Measurements from ENCODE around the gene NRXN3. TPM values are rescaled to one million over a fixed set of nuclear protein-coding genes. Genes with fewer than 3 reads are reported as not detected.

The NRXN3 gene
- total RNA-seq, 1 experiment from 2014 or later = not detected

DNA sequence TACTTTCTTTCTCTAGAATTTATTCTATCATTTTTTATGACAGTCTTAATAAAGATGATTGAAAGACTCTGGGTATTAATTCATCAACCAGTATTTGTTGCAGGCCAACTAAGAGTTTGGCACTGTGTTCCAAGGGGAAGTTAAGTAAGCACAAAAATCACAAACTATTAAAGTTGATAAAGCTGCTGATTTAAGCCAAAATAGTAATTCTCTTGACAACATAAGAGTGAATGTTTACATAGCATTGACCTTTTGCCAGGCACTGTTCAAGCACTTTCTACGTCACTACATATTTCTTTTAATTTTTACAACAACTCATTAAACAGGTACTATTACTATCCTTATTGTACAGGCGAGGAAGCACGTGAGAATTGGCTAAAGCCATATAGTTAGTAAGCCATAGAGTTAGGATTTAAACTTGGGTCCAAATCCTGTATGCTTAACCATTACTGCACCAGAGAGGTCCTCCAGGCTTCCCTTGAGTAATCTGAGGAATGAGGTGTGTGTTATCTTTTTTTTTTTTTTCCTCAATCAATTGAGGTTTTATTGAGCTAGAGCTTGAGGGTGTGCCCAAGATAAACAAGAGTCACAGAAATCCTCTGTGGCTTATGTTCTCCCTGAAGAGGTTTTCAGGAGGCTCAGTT is 1031.5 kb downstream of the NRXN3 start:
- POLR2A ChIA-PET (ENCODE audit: unreplicated experiment) = no interaction called here
- CTCF ChIA-PET = no interaction called here
- H4K20me1 ChIP-seq (ENCODE audit: insufficient read depth) = no peaks in the 10 kb centered on the region
- DNase-seq = no peak
- H3K9me3 ChIP-seq (ENCODE audit: insufficient read depth, low read depth) = no peaks in the 10 kb centered on the region
- H3K4me3 ChIP-seq = no peak overlapping the region
- intact Hi-C loops (cut with micrococcal nuclease; ENCODE audit: unreplicated experiment) = no loop called here
- no peaks in the 10 kb centered on the region for H3K27me3 ChIP-seq (ENCODE audit: insufficient read depth, low read depth)
- H3K36me3 ChIP-seq (ENCODE audit: low read depth) = no peaks in the 10 kb centered on the region
- BruUV-seq (replicated peaks) = no TSS peak
- no peaks in the 10 kb centered on the region for H3F3A ChIP-seq (ENCODE audit: insufficient read depth, low read depth)
- no peaks in the 10 kb centered on the region for H3K9me2 ChIP-seq (ENCODE audit: insufficient read depth)
- no peak for TF ChIP-seq EZH2 (IDR thresholded peaks at IDR 0.05; ENCODE audit: low read depth)
- TF ChIP-seq, protein P1, sequence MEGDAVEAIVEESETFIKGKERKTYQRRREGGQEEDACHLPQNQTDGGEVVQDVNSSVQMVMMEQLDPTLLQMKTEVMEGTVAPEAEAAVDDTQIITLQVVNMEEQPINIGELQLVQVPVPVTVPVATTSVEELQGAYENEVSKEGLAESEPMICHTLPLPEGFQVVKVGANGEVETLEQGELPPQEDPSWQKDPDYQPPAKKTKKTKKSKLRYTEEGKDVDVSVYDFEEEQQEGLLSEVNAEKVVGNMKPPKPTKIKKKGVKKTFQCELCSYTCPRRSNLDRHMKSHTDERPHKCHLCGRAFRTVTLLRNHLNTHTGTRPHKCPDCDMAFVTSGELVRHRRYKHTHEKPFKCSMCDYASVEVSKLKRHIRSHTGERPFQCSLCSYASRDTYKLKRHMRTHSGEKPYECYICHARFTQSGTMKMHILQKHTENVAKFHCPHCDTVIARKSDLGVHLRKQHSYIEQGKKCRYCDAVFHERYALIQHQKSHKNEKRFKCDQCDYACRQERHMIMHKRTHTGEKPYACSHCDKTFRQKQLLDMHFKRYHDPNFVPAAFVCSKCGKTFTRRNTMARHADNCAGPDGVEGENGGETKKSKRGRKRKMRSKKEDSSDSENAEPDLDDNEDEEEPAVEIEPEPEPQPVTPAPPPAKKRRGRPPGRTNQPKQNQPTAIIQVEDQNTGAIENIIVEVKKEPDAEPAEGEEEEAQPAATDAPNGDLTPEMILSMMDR (conservative IDR thresholded peaks at IDR 0.05) = no peak
- no peaks in the 10 kb centered on the region for H3K4me1 ChIP-seq (replicated peaks; ENCODE audit: insufficient read depth)
- no peaks in the 10 kb centered on the region for H3K79me2 ChIP-seq (ENCODE audit: low read depth)
- H2AFZ ChIP-seq = no peak overlapping the region
- H3K4me2 ChIP-seq = no peak overlapping the region
- no peak overlapping the region for H3K27ac ChIP-seq

DNA sequence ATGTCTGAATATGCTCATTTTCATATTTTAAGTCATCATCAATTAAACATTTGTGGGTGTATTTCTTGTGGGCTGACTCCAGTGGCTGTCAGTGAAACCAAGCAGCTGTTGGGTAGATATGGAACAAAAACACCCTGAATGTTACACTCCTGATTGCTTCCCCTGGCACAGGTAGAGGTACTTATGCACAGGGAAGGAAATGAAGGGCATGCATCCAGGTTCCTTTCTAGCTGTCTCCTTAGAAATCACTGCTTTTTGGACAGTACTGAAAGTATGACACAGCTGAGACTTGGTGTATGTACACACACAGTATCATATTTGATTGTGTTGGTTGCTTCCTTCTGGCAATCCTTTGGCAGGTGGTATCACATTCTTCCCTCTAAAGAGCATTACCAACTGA is 1034.4 kb downstream of the NRXN3 start:
- no peaks in the 10 kb centered on the region for H4K20me1 ChIP-seq (ENCODE audit: insufficient read depth)
- H3K4me2 ChIP-seq = no peak overlapping the region
- H3K36me3 ChIP-seq (ENCODE audit: low read depth) = no peaks in the 10 kb centered on the region
- H3K79me2 ChIP-seq (ENCODE audit: low read depth) = no peaks in the 10 kb centered on the region
- POLR2A ChIA-PET (ENCODE audit: unreplicated experiment) = no interaction called here
- intact Hi-C loops (cut with micrococcal nuclease; ENCODE audit: unreplicated experiment) = no loop called here
- H3K27me3 ChIP-seq (ENCODE audit: insufficient read depth, low read depth) = no peaks in the 10 kb centered on the region
- H3K4me3 ChIP-seq = no peak overlapping the region
- no TSS peak for BruUV-seq (replicated peaks)
- no peak overlapping the region for H2AFZ ChIP-seq
- H3K27ac ChIP-seq = no peak overlapping the region
- no peak for DNase-seq
- no peak for TF ChIP-seq EZH2 (IDR thresholded peaks at IDR 0.05; ENCODE audit: low read depth)
- TF ChIP-seq, protein P1 (conservative IDR thresholded peaks at IDR 0.05) = no peak
- no peaks in the 10 kb centered on the region for H3K9me2 ChIP-seq (ENCODE audit: insufficient read depth)
- H3K4me1 ChIP-seq (replicated peaks; ENCODE audit: insufficient read depth) = no peaks in the 10 kb centered on the region
- no peaks in the 10 kb centered on the region for H3F3A ChIP-seq (ENCODE audit: insufficient read depth, low read depth)
- CTCF ChIA-PET = no interaction called here
- no peaks in the 10 kb centered on the region for H3K9me3 ChIP-seq (ENCODE audit: insufficient read depth, low read depth)

DNA sequence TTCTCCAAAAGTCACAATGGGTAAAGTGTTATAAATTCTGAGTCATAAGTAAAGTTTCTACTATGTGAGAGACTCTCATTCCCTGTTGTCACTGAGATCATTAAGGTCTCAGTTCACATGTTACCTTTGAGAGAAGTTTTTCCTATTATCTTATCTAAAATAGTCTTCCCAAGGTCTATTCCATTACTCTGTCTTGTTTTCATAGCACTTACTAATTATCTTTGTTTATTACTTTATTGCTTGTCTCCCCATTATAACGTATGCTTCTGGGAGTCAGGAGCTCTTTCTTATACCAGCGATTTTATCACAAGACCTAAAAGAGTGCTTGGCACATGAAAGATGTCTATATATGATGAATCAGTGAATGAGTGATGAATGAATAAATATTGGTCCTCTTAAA is 1039.2 kb downstream of the NRXN3 start:
- DNase-seq = no peak
- Histone ChIP-seq H3K79me2 (ENCODE audit: low read depth) (no peaks in the 10 kb centered on the region), H3K4me3 (no peak overlapping the region), H4K20me1 (ENCODE audit: insufficient read depth) (no peaks in the 10 kb centered on the region), H3K4me1 (replicated peaks; ENCODE audit: insufficient read depth) (no peaks in the 10 kb centered on the region), H3K36me3 (ENCODE audit: low read depth) (no peaks in the 10 kb centered on the region), H3K9me2 (ENCODE audit: insufficient read depth) (no peaks in the 10 kb centered on the region), H3K9me3 (ENCODE audit: insufficient read depth, low read depth) (no peaks in the 10 kb centered on the region), H3K27me3 (ENCODE audit: insufficient read depth, low read depth) (no peaks in the 10 kb centered on the region), H3F3A (ENCODE audit: insufficient read depth, low read depth) (no peaks in the 10 kb centered on the region), H3K27ac (no peak overlapping the region), H3K4me2 (no peak overlapping the region), H2AFZ (no peak overlapping the region)
- TF ChIP-seq, protein P1 (conservative IDR thresholded peaks at IDR 0.05) = no peak
- CTCF ChIA-PET = no interaction called here
- intact Hi-C loops (cut with micrococcal nuclease; ENCODE audit: unreplicated experiment) = no loop called here
- BruUV-seq (replicated peaks) = no TSS peak
- POLR2A ChIA-PET (ENCODE audit: unreplicated experiment) = no interaction called here

All from PC-9 (cell line).